ENCODE measurements around the gene CNTRL. TPM values are rescaled to one million over a fixed set of nuclear protein-coding genes. Genes with fewer than 3 reads are reported as not detected.

Gene CNTRL
- total and polyA plus RNA-seq, 2 donors (not counting 1 experiment from before 2014, with no cell fraction given): 40.0 to 146 TPM

- Mint-ChIP-seq H3K4me3 (no peak overlapping the region), H3K27ac (peak overlapping the region; percentile 47)
- intact Hi-C loops (cut with micrococcal nuclease): no loop called here
These were observed 114.9 kb downstream of the CNTRL start for GRCh38 chr9:121189660-121190059.

More at GRCh38 chr9:121189660-121190059, 114.9 kb downstream of the CNTRL start:
- H2AFZ ChIP-seq (ENCODE audit: insufficient read depth, low read depth, low read length, poor library complexity, severe bottlenecking): no peak overlapping the region
- DNase-seq: no peak
- peaks cover 98% of the 10 kb centered on the region for H3K79me2 ChIP-seq (ENCODE audit: control insufficient read depth, insufficient read depth, low read length)
- Mint-ChIP-seq H3K9me3 (ENCODE audit: insufficient read depth) (no peaks in the 10 kb centered on the region), H3K4me1 (peaks cover 62% of the 10 kb centered on the region), H3K27me3 (no peaks in the 10 kb centered on the region)
- CTCF ChIA-PET: interaction anchor here (1.1 to 2.8 kb wide), 2 partner anchors 16 to 24 kb away, joined by 4 to 11 read pairs; no protein-coding TSS in a partner anchor
- peaks cover 26 to 58% of the 10 kb centered on the region in 2 donors for H3K4me1 ChIP-seq (ENCODE audit: control insufficient read depth in 2 of 2, insufficient read depth in 2 of 2, low read length in 2 of 2)
- no peak overlapping the region for H3K4me3 ChIP-seq (ENCODE audit: control extremely low read depth in 1 of 5, extremely low read depth in 1 of 5, insufficient read depth in 1 of 5, low read depth in 2 of 5, low read length in 4 of 5)
- H3K36me3 ChIP-seq (replicated peaks in 1 of 2; ENCODE audit: control extremely low read depth in 1 of 2, control insufficient read depth in 1 of 2, extremely low read depth in 1 of 2, insufficient read depth in 2 of 2, low read length in 1 of 2): peaks cover 4 to 43% of the 10 kb centered on the region in 2 experiments
- peaks cover 37% of the 10 kb centered on the region for H4K20me1 ChIP-seq (ENCODE audit: control insufficient read depth, insufficient read depth, low read length, poor library complexity, severe bottlenecking)
- POLR2A ChIA-PET: no interaction called here
- 96% methylated on average over 3 of the region's 3 CpGs for WGBS (ENCODE audit: insufficient coverage)
- H3K4me2 ChIP-seq (replicated peaks; ENCODE audit: low read depth, low read length, poor library complexity, severe bottlenecking): no peak overlapping the region
- TF ChIP-seq CTCF (IDR thresholded peaks at IDR 0.05) (no peak), EZH2 (IDR thresholded peaks at IDR 0.05; ENCODE audit: borderline replicate concordance, insufficient read depth, low read depth, low read length, poor library complexity, severe bottlenecking) (no peak)
- no peaks in the 10 kb centered on the region for H3K27me3 ChIP-seq (replicated peaks in 1 of 4; ENCODE audit: control extremely low read depth in 1 of 4, control insufficient read depth in 3 of 4, insufficient read depth in 4 of 4, low read length in 3 of 4)
- no peak overlapping the region for H3K9ac ChIP-seq (ENCODE audit: low read length)
- H3K9me3 ChIP-seq (ENCODE audit: control extremely low read depth in 1 of 3, control insufficient read depth in 2 of 3, insufficient read depth in 1 of 3, low read length in 2 of 3): no peaks in the 10 kb centered on the region
- peak overlapping the region in 1 of 2 donors; percentile 50 for H3K27ac ChIP-seq (ENCODE audit: low read length in 2 of 2)
- ATAC-seq (ENCODE audit: low read depth): no peak
